ENCODE data around the gene MUC6.

Gene MUC6

GRCh38 chr11:1029654-1030053 lies 6.9 kb downstream of the MUC6 start:
- POLR2A ChIA-PET = no interaction called here
- CTCF ChIA-PET = no interaction called here
- no peak for TF ChIP-seq SUZ12 (IDR thresholded peaks at IDR 0.05)
- TF ChIP-seq FOXK2 (IDR thresholded peaks at IDR 0.05) = no peak
- no peak for TF ChIP-seq TARDBP (IDR thresholded peaks at IDR 0.05)
- no peak for TF ChIP-seq ZNF384 (IDR thresholded peaks at IDR 0.05)
- TF ChIP-seq PKNOX1 (IDR thresholded peaks at IDR 0.05) = no peak
- TF ChIP-seq HDGF (IDR thresholded peaks at IDR 0.05; ENCODE audit: borderline replicate concordance) = no peak
- no peak for TF ChIP-seq CTBP1 (IDR thresholded peaks at IDR 0.05; ENCODE audit: borderline replicate concordance)
- no peak for TF ChIP-seq ARNT (IDR thresholded peaks at IDR 0.05)
- TF ChIP-seq BHLHE40 (IDR thresholded peaks at IDR 0.05; ENCODE audit: borderline replicate concordance) = no peak
- no peak for TF ChIP-seq L3MBTL2 (conservative IDR thresholded peaks at IDR 0.05)
- TF ChIP-seq FOXM1 (IDR thresholded peaks at IDR 0.05; ENCODE audit: borderline replicate concordance) = no peak
- no peak for TF ChIP-seq LEF1 (IDR thresholded peaks at IDR 0.05; ENCODE audit: borderline replicate concordance)
- no peak for TF ChIP-seq ELF4 (IDR thresholded peaks at IDR 0.05)
- TF ChIP-seq SP1 (IDR thresholded peaks at IDR 0.05) = no peak
- no peak for DNase-seq (ENCODE audit: extremely low spot score)

GRCh38 chr11:1029051-1029450 lies 7.5 kb downstream of the MUC6 start:
- POLR2A ChIA-PET = no interaction called here
- CTCF ChIA-PET = no interaction called here
- no peak for DNase-seq (ENCODE audit: extremely low spot score)
- TF ChIP-seq LEF1 (IDR thresholded peaks at IDR 0.05; ENCODE audit: borderline replicate concordance) (no peak), FOXK2 (IDR thresholded peaks at IDR 0.05) (no peak), SP1 (IDR thresholded peaks at IDR 0.05) (no peak), ZNF384 (IDR thresholded peaks at IDR 0.05) (no peak), FOXA1 (IDR thresholded peaks at IDR 0.05) (no peak), NFRKB (IDR thresholded peaks at IDR 0.05) (no peak)

DNA sequence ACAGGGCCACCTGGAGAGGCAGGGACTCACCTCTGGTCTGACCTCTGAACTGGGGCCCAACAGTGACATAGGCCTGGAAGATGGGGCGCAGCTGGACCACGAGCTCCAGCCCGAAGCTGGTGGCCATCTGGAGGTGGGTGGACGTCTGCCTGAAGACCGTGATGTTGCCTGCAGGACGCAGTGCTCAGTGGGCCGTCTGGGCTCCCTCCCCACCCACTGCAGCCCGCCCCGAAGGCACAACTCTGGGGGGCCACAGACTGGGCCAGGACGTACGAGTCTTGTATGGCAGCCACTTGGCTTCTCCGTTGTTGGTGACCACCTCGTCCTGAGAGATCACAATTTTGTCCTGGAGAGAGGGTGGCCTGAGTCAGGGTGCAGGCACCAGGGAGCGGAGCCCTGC lies 7.9 kb downstream of the MUC6 start:
- POLR2A ChIA-PET = no interaction called here
- CTCF ChIA-PET = no interaction called here
- DNase-seq (ENCODE audit: extremely low spot score) = no peak
- TF ChIP-seq FOXK2 (IDR thresholded peaks at IDR 0.05) (no peak), ARNT (IDR thresholded peaks at IDR 0.05) (no peak), PKNOX1 (IDR thresholded peaks at IDR 0.05) (no peak), FOXA1 (IDR thresholded peaks at IDR 0.05) (no peak)

DNA sequence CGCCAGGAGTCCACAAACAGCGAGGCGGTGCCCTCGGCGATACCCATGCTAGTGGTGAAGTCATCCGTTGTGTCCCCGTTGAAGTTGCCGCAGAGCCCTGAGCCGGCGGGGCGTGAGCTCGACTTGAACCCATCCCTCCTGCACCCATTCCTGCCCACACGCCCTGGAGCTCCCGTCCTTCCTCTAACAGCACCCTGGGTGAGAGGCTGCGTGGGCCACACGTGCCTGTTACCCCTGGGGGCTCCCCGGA lies 8.3 kb downstream of the MUC6 start:
- no peak for DNase-seq (ENCODE audit: extremely low spot score)
- TF ChIP-seq ZNF384 (IDR thresholded peaks at IDR 0.05) (no peak), FOXK2 (IDR thresholded peaks at IDR 0.05) (no peak), HDGF (IDR thresholded peaks at IDR 0.05; ENCODE audit: borderline replicate concordance) (no peak)
- POLR2A ChIA-PET = no interaction called here
- CTCF ChIA-PET = no interaction called here

GRCh38 chr11:1027483-1028290 lies 8.8 kb downstream of the MUC6 start:
- TF ChIP-seq HDGF (IDR thresholded peaks at IDR 0.05; ENCODE audit: borderline replicate concordance) (no peak), FOXM1 (IDR thresholded peaks at IDR 0.05; ENCODE audit: borderline replicate concordance) (no peak), SP1 (IDR thresholded peaks at IDR 0.05) (no peak), L3MBTL2 (conservative IDR thresholded peaks at IDR 0.05) (no peak), ARNT (IDR thresholded peaks at IDR 0.05) (no peak), SUZ12 (IDR thresholded peaks at IDR 0.05) (no peak), BHLHE40 (IDR thresholded peaks at IDR 0.05; ENCODE audit: borderline replicate concordance) (no peak)
- CTCF ChIA-PET = no interaction called here
- DNase-seq (ENCODE audit: extremely low spot score) = no peak
- POLR2A ChIA-PET = no interaction called here

DNA sequence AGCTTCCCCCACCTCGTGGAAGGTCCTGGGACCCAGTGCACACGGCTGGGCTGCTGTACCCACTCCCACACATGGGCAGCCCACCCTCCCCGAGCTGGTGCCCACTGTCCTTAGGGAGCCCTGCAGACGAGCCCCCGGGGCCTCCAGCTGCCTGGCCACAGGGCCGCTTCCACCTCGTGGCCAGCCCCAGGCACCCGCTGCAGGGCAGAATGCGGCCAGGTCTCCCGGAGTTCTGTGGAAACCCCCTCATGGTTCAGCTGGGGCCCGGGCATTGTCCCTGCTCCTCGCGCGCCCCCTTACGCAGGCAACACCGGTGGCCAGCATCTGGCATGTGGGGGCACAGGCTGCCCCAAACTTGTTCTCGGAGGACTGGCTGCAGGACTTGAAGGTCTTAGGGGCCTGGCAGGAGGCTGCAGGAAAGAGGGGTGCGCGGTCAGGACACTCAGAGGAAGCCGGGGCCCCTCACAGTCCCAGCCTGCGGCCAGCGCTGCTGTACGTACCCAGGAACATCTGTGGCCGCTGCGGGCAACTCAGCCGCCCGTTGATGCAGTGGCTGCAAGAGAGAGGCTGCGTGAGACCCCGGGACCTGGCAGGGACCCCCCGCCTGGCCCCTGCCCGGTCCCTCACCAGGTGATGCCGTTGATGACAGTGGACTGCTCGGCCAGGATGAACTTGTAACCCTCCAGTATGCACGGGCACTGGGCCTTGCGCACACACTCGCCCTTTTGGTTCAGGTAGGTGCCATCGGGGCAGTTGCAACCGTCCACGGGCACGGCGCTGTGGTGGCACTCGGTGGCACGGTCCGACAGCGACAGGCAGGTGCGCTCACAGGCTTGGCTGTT lies 9.7 kb downstream of the MUC6 start:
- DNase-seq (ENCODE audit: extremely low spot score) = no peak
- POLR2A ChIA-PET = no interaction called here
- CTCF ChIA-PET = no interaction called here
- TF ChIP-seq ZNF384 (IDR thresholded peaks at IDR 0.05) (no peak), LEF1 (IDR thresholded peaks at IDR 0.05; ENCODE audit: borderline replicate concordance) (no peak), HDGF (IDR thresholded peaks at IDR 0.05; ENCODE audit: borderline replicate concordance) (no peak), FOXM1 (IDR thresholded peaks at IDR 0.05; ENCODE audit: borderline replicate concordance) (no peak), L3MBTL2 (conservative IDR thresholded peaks at IDR 0.05) (no peak), PKNOX1 (IDR thresholded peaks at IDR 0.05) (no peak), SP1 (IDR thresholded peaks at IDR 0.05) (no peak), TARDBP (IDR thresholded peaks at IDR 0.05) (no peak), SUZ12 (IDR thresholded peaks at IDR 0.05) (no peak)

DNA sequence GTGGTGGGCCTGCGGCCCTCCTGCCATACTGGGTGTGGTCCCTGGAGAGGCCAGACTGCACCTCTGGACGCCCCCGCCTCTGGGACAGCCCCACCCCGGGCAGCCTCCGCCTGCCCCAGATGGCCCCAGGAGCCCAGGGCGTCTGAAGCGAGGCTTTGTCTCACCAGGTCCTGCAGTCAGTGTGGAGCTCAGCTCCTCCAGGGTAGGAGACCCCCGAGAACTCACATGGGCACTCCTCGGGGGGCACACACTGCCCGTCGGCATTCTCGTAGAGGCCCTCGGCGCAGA lies 10.4 kb downstream of the MUC6 start:
- CTCF ChIA-PET = interaction anchor here (0.6 kb wide), 1 partner anchor 135 kb away, joined by 4 read pairs; no protein-coding TSS in a partner anchor
- POLR2A ChIA-PET = no interaction called here
- TF ChIP-seq CTBP1 (IDR thresholded peaks at IDR 0.05; ENCODE audit: borderline replicate concordance) (no peak), TARDBP (IDR thresholded peaks at IDR 0.05) (no peak), FOXK2 (IDR thresholded peaks at IDR 0.05) (no peak), ELF4 (IDR thresholded peaks at IDR 0.05) (no peak), NFRKB (IDR thresholded peaks at IDR 0.05) (no peak), ZNF384 (IDR thresholded peaks at IDR 0.05) (no peak), SP1 (IDR thresholded peaks at IDR 0.05) (no peak), ARNT (IDR thresholded peaks at IDR 0.05) (no peak), PKNOX1 (IDR thresholded peaks at IDR 0.05) (no peak), SUZ12 (IDR thresholded peaks at IDR 0.05) (no peak), FOXA1 (IDR thresholded peaks at IDR 0.05) (no peak), L3MBTL2 (conservative IDR thresholded peaks at IDR 0.05) (no peak), BHLHE40 (IDR thresholded peaks at IDR 0.05; ENCODE audit: borderline replicate concordance) (no peak), FOXM1 (IDR thresholded peaks at IDR 0.05; ENCODE audit: borderline replicate concordance) (no peak), LEF1 (IDR thresholded peaks at IDR 0.05; ENCODE audit: borderline replicate concordance) (no peak)
- no peak for DNase-seq (ENCODE audit: extremely low spot score)

Measured in HEK293T (cell line).